Measurements from ENCODE around the gene TOMM70.

Gene TOMM70

DNA sequence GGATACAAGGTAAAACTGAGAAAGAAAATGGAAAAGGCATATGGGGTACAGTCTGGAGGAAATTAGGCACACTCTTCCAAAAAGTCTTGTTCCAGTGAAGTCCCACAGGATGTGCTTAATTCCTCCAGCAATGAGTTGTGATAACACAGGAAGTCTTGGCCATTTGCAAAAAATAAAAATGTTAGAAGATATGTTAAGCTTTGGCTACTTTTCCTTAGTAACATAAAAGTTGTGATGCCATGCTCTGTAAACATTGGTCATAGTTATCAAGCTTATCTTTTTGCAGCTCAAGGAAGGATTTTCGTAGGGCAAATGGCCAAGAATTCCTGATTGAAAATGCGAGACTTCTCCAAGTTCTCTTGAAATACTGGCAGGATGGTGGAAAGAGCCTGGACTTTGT is 26.8 kb upstream of the TOMM70 start:
- Histone ChIP-seq H3K79me2 (ENCODE audit: control insufficient read depth, insufficient read depth, low read length) (no peaks in the 10 kb centered on the region), H3K56ac (ENCODE audit: low read length) (no peak overlapping the region), H2BK5ac (ENCODE audit: low read length) (no peak overlapping the region), H3K27me3 (ENCODE audit: insufficient read depth, low read length, poor library complexity) (no peaks in the 10 kb centered on the region), H3K79me1 (ENCODE audit: low read length) (no peaks in the 10 kb centered on the region), H2BK15ac (replicated peaks; ENCODE audit: low read depth) (no peak overlapping the region), H3K4me1 (ENCODE audit: control insufficient read depth, low read depth, low read length) (peaks cover 2% of the 10 kb centered on the region), H2AK5ac (ENCODE audit: low read length) (no peak overlapping the region), H4K8ac (ENCODE audit: low read depth, low read length) (no peak overlapping the region), H3K23ac (ENCODE audit: low read length) (no peak overlapping the region), H3K27ac (ENCODE audit: low read depth, low read length) (no peak overlapping the region), H3K4me3 (ENCODE audit: low read length) (no peak overlapping the region), H2BK120ac (ENCODE audit: low read depth, low read length) (no peak overlapping the region), H3K4me2 (ENCODE audit: low read length) (no peak overlapping the region), H4K5ac (ENCODE audit: low read length) (no peak overlapping the region), H3K4ac (ENCODE audit: low read depth, low read length) (no peak overlapping the region), H3K9ac (ENCODE audit: low read length) (no peak overlapping the region), H3K18ac (ENCODE audit: low read length) (no peak overlapping the region), H3K36me3 (ENCODE audit: control insufficient read depth, insufficient read depth, low read length) (no peaks in the 10 kb centered on the region)
- no peak for DNase-seq
- WGBS (ENCODE audit: extremely low coverage, insufficient coverage, low lambda C conversion rate), result no CpG with 5 or more reads among the region's 2 CpGs

DNA sequence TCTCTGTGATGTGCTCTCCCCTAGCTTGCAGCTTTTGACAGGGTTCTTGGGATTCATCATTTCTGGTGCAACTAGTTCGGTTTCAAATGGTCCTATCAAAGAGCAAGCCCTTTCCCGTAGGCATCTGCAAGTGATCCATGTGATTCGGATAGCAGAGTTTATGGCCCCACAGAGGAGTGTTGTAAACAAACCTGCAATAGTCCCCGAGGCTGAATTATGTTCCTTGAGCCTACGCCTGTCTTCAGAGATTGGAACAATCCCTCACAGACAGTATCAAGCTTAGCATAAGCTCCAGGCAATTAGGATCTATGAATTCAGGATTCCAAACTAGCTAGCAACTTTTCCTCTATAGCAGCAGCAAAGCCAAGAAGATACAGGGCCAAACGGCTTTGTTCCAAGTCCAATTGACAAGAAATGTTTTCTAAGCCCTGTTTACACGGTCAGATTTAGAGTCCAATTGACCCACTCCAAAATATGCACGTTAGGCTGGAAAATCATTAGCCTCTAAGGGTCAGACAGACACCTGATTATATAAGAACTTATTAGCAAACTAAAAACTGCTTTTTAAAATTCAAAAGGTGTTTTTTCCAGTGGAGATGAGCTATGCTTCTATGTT is 25.3 kb upstream of the TOMM70 start:
- H3K79me1 ChIP-seq (ENCODE audit: low read length), result no peaks in the 10 kb centered on the region
- WGBS (ENCODE audit: extremely low coverage, insufficient coverage, low lambda C conversion rate), result no CpG with 5 or more reads among the region's 8 CpGs
- no peaks in the 10 kb centered on the region for H3K36me3 ChIP-seq (ENCODE audit: control insufficient read depth, insufficient read depth, low read length)
- peaks cover 2% of the 10 kb centered on the region for H3K4me1 ChIP-seq (ENCODE audit: control insufficient read depth, low read depth, low read length)
- no peak overlapping the region for H3K23ac ChIP-seq (ENCODE audit: low read length)
- H3K4me3 ChIP-seq (ENCODE audit: low read length), result no peak overlapping the region
- no peak overlapping the region for H4K5ac ChIP-seq (ENCODE audit: low read length)
- H3K4ac ChIP-seq (ENCODE audit: low read depth, low read length), result no peak overlapping the region
- no peak overlapping the region for H2BK5ac ChIP-seq (ENCODE audit: low read length)
- H2AK5ac ChIP-seq (ENCODE audit: low read length), result no peak overlapping the region
- no peaks in the 10 kb centered on the region for H3K27me3 ChIP-seq (ENCODE audit: insufficient read depth, low read length, poor library complexity)
- H3K56ac ChIP-seq (ENCODE audit: low read length), result no peak overlapping the region
- no peak overlapping the region for H3K27ac ChIP-seq (ENCODE audit: low read depth, low read length)
- no peak for DNase-seq
- H2BK15ac ChIP-seq (replicated peaks; ENCODE audit: low read depth), result no peak overlapping the region
- no peak overlapping the region for H3K9ac ChIP-seq (ENCODE audit: low read length)
- H2BK120ac ChIP-seq (ENCODE audit: low read depth, low read length), result no peak overlapping the region
- H3K79me2 ChIP-seq (ENCODE audit: control insufficient read depth, insufficient read depth, low read length), result no peaks in the 10 kb centered on the region
- H4K8ac ChIP-seq (ENCODE audit: low read depth, low read length), result no peak overlapping the region
- no peak overlapping the region for H3K18ac ChIP-seq (ENCODE audit: low read length)
- no peak overlapping the region for H3K4me2 ChIP-seq (ENCODE audit: low read length)

DNA sequence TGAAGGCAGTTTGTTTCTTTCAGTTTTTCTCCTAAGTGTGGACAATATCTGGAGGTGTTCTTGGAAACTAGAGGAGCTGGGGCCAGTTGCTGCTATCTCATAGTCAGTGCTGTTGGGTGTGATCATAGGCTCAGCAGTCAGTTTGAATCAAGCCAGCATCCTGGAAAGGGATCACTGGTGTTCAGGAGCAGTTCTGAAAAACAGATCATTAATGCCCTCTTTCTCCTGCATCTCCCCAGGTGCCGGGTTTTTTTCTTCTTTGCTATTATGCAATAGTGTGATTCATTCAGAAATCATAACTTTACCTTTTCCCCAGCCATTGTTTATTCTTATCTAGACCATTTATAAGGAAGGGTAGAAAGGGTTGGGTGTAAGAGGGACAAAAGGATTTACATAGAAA is 24.4 kb upstream of the TOMM70 start:
- no peak overlapping the region for H3K4ac ChIP-seq (ENCODE audit: low read depth, low read length)
- H3K36me3 ChIP-seq (ENCODE audit: control insufficient read depth, insufficient read depth, low read length), result no peaks in the 10 kb centered on the region
- H3K9ac ChIP-seq (ENCODE audit: low read length), result no peak overlapping the region
- no peak overlapping the region for H3K4me2 ChIP-seq (ENCODE audit: low read length)
- H4K5ac ChIP-seq (ENCODE audit: low read length), result no peak overlapping the region
- no peak overlapping the region for H2BK5ac ChIP-seq (ENCODE audit: low read length)
- H3K56ac ChIP-seq (ENCODE audit: low read length), result no peak overlapping the region
- H4K8ac ChIP-seq (ENCODE audit: low read depth, low read length), result no peak overlapping the region
- H3K27me3 ChIP-seq (ENCODE audit: insufficient read depth, low read length, poor library complexity), result no peaks in the 10 kb centered on the region
- DNase-seq, result no peak
- no peaks in the 10 kb centered on the region for H3K79me2 ChIP-seq (ENCODE audit: control insufficient read depth, insufficient read depth, low read length)
- H2BK15ac ChIP-seq (replicated peaks; ENCODE audit: low read depth), result no peak overlapping the region
- H3K27ac ChIP-seq (ENCODE audit: low read depth, low read length), result no peak overlapping the region
- no CpG with 5 or more reads among the region's 1 CpG for WGBS (ENCODE audit: extremely low coverage, insufficient coverage, low lambda C conversion rate)
- H3K18ac ChIP-seq (ENCODE audit: low read length), result no peak overlapping the region
- H2BK120ac ChIP-seq (ENCODE audit: low read depth, low read length), result no peak overlapping the region
- H3K23ac ChIP-seq (ENCODE audit: low read length), result no peak overlapping the region
- H3K4me3 ChIP-seq (ENCODE audit: low read length), result no peak overlapping the region
- H2AK5ac ChIP-seq (ENCODE audit: low read length), result no peak overlapping the region
- peaks cover 2% of the 10 kb centered on the region for H3K4me1 ChIP-seq (ENCODE audit: control insufficient read depth, low read depth, low read length)
- H3K79me1 ChIP-seq (ENCODE audit: low read length), result no peaks in the 10 kb centered on the region

DNA sequence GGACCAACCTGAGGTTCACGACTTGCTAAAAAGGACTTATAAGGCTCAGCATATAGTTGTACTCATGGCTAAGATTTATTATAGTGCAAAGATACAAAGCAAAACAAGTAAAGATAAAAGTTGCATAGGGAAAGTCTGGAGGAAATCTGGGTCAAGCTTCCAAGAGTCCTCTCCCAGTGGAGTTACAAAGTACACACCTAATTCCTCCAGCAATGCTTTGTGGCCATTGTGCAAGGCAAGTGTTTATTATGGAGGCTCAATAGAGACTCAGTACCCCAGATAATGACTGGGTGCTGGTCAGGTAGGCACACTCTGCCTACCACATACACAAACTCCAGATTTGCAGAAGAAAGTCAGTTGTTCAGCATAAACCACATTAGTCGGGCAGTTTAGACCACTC is 23.4 kb upstream of the TOMM70 start:
- no peak overlapping the region for H3K4ac ChIP-seq (ENCODE audit: low read depth, low read length)

DNA sequence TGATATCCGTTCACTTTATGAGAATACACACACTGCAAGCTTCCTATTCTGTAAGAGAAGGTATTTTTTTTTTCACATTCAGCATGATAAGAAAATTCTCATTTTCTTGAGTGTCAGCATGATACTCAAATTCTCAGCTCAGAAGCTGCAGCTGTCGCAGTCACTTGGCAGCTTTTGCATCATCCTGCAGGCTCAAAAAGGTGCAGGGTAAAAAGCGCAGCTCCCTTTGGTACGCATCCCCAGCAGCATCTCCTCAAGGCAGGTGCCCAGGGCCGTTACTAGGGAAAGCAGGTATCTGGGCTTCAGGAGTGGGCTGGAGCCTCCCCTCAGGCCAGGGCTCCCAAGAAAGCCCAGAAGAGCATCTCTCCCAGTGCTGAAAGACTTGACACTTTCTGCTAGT is 22.7 kb upstream of the TOMM70 start:
- Histone ChIP-seq H3K79me2 (ENCODE audit: control insufficient read depth, insufficient read depth, low read length) (no peaks in the 10 kb centered on the region), H3K27ac (ENCODE audit: low read depth, low read length) (no peak overlapping the region), H3K4me2 (ENCODE audit: low read length) (no peak overlapping the region), H3K9ac (ENCODE audit: low read length) (no peak overlapping the region), H3K56ac (ENCODE audit: low read length) (no peak overlapping the region), H3K4ac (ENCODE audit: low read depth, low read length) (no peak overlapping the region), H2BK15ac (replicated peaks; ENCODE audit: low read depth) (no peak overlapping the region), H3K79me1 (ENCODE audit: low read length) (no peaks in the 10 kb centered on the region), H3K23ac (ENCODE audit: low read length) (no peak overlapping the region), H4K8ac (ENCODE audit: low read depth, low read length) (no peak overlapping the region), H3K4me1 (ENCODE audit: control insufficient read depth, low read depth, low read length) (no peaks in the 10 kb centered on the region), H2BK120ac (ENCODE audit: low read depth, low read length) (no peak overlapping the region), H3K36me3 (ENCODE audit: control insufficient read depth, insufficient read depth, low read length) (no peaks in the 10 kb centered on the region), H3K4me3 (ENCODE audit: low read length) (no peak overlapping the region), H4K5ac (ENCODE audit: low read length) (no peak overlapping the region), H3K18ac (ENCODE audit: low read length) (no peak overlapping the region), H2AK5ac (ENCODE audit: low read length) (no peak overlapping the region), H2BK5ac (ENCODE audit: low read length) (no peak overlapping the region), H3K27me3 (ENCODE audit: insufficient read depth, low read length, poor library complexity) (no peaks in the 10 kb centered on the region)
- WGBS (ENCODE audit: extremely low coverage, insufficient coverage, low lambda C conversion rate), result no CpG with 5 or more reads among the region's 5 CpGs
- no peak for DNase-seq

More for the DNA sequence above, 23.4 kb upstream of the TOMM70 start:
- H3K36me3 ChIP-seq (ENCODE audit: control insufficient read depth, insufficient read depth, low read length), result no peaks in the 10 kb centered on the region
- no peak for DNase-seq
- no peaks in the 10 kb centered on the region for H3K79me2 ChIP-seq (ENCODE audit: control insufficient read depth, insufficient read depth, low read length)
- H3K56ac ChIP-seq (ENCODE audit: low read length), result no peak overlapping the region
- H3K9ac ChIP-seq (ENCODE audit: low read length), result no peak overlapping the region
- no peak overlapping the region for H2BK120ac ChIP-seq (ENCODE audit: low read depth, low read length)
- H2BK15ac ChIP-seq (replicated peaks; ENCODE audit: low read depth), result no peak overlapping the region
- no peaks in the 10 kb centered on the region for H3K27me3 ChIP-seq (ENCODE audit: insufficient read depth, low read length, poor library complexity)
- no peak overlapping the region for H3K4me3 ChIP-seq (ENCODE audit: low read length)
- H3K4me2 ChIP-seq (ENCODE audit: low read length), result no peak overlapping the region
- no peak overlapping the region for H4K8ac ChIP-seq (ENCODE audit: low read depth, low read length)
- no peak overlapping the region for H3K23ac ChIP-seq (ENCODE audit: low read length)
- no peak overlapping the region for H2BK5ac ChIP-seq (ENCODE audit: low read length)
- H3K79me1 ChIP-seq (ENCODE audit: low read length), result no peaks in the 10 kb centered on the region
- no peaks in the 10 kb centered on the region for H3K4me1 ChIP-seq (ENCODE audit: control insufficient read depth, low read depth, low read length)
- WGBS (ENCODE audit: extremely low coverage, insufficient coverage, low lambda C conversion rate), result no CpG with 5 or more reads among the region's 2 CpGs
- no peak overlapping the region for H3K18ac ChIP-seq (ENCODE audit: low read length)
- no peak overlapping the region for H2AK5ac ChIP-seq (ENCODE audit: low read length)
- no peak overlapping the region for H3K27ac ChIP-seq (ENCODE audit: low read depth, low read length)
- H4K5ac ChIP-seq (ENCODE audit: low read length), result no peak overlapping the region

DNA sequence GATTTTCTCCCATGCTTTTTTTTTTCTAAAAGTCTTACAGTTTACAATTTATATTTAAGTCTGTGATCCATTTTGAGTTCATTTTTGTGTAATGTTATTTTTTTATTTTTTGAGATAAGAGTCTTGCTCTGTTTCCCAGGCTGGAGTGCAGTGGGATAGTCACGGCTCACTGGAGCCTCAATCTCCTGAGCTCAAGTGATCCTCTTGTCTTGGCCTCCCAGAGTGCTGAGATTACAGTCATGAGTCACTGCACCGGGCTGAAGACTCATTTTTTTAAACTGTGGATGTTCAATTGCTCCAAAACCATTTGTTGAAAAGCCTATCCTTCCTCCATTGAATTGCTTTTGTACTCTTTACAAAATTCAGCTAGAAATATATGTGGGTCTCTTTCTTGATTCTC is 20.0 kb upstream of the TOMM70 start:
- Histone ChIP-seq H3K18ac (ENCODE audit: low read length) (no peak overlapping the region), H3K27ac (ENCODE audit: low read depth, low read length) (no peak overlapping the region), H2AK5ac (ENCODE audit: low read length) (no peak overlapping the region), H3K56ac (ENCODE audit: low read length) (no peak overlapping the region), H3K9ac (ENCODE audit: low read length) (no peak overlapping the region), H3K23ac (ENCODE audit: low read length) (no peak overlapping the region), H3K4me1 (ENCODE audit: control insufficient read depth, low read depth, low read length) (no peaks in the 10 kb centered on the region), H4K8ac (ENCODE audit: low read depth, low read length) (no peak overlapping the region), H3K4me2 (ENCODE audit: low read length) (no peak overlapping the region), H3K36me3 (ENCODE audit: control insufficient read depth, insufficient read depth, low read length) (no peaks in the 10 kb centered on the region), H2BK5ac (ENCODE audit: low read length) (no peak overlapping the region), H4K5ac (ENCODE audit: low read length) (no peak overlapping the region), H2BK120ac (ENCODE audit: low read depth, low read length) (no peak overlapping the region), H3K4ac (ENCODE audit: low read depth, low read length) (no peak overlapping the region), H3K27me3 (ENCODE audit: insufficient read depth, low read length, poor library complexity) (no peaks in the 10 kb centered on the region), H2BK15ac (replicated peaks; ENCODE audit: low read depth) (no peak overlapping the region), H3K4me3 (ENCODE audit: low read length) (no peak overlapping the region), H3K79me1 (ENCODE audit: low read length) (no peaks in the 10 kb centered on the region), H3K79me2 (ENCODE audit: control insufficient read depth, insufficient read depth, low read length) (no peaks in the 10 kb centered on the region)
- no peak for DNase-seq
- WGBS (ENCODE audit: extremely low coverage, insufficient coverage, low lambda C conversion rate), result no CpG with 5 or more reads among the region's 2 CpGs
